ENCODE results near the gene USP3.

- TF ChIP-seq RFX1 (IDR thresholded peaks at IDR 0.05), result no peak
- no peak for TF ChIP-seq SMC3 (IDR thresholded peaks at IDR 0.05; ENCODE audit: low read length)
Observed at GRCh38 chr15:63640146-63640545, 135.8 kb downstream of the USP3 start.

All from HepG2 (cell line).